ENCODE measurements around the gene CNIH3.

The CNIH3 gene

GRCh38 chr1:224784265-224785039 is 168.3 kb downstream of the CNIH3 start:
- Histone ChIP-seq H3K9me3 (no peaks in the 10 kb centered on the region), H3K36me3 (no peaks in the 10 kb centered on the region), H3K27ac (no peak overlapping the region), H3K4me3 (no peak overlapping the region), H3K4me1 (no peaks in the 10 kb centered on the region), H3K27me3 (no peaks in the 10 kb centered on the region)
- DNase-seq = no peak
- intact Hi-C loops (cut with DNase I; ENCODE audit: low total_unique reads) = no loop called here
- no peak for TF ChIP-seq CTCF (IDR thresholded peaks at IDR 0.05)

- no peak for TF ChIP-seq CTCF (IDR thresholded peaks at IDR 0.05)
- Histone ChIP-seq H3K27ac (no peak overlapping the region), H3K9me3 (no peaks in the 10 kb centered on the region)
Observed at GRCh38 chr1:224785040-224785328, 168.9 kb downstream of the CNIH3 start.

GRCh38 chr1:224785622-224786021 is 169.5 kb downstream of the CNIH3 start:
- Histone ChIP-seq H3K4me1 (no peaks in the 10 kb centered on the region), H3K9me3 (no peaks in the 10 kb centered on the region), H3K27ac (no peak overlapping the region), H3K27me3 (no peaks in the 10 kb centered on the region), H3K4me3 (no peak overlapping the region), H3K36me3 (no peaks in the 10 kb centered on the region)
- no peak for DNase-seq
- TF ChIP-seq CTCF (IDR thresholded peaks at IDR 0.05) = no peak
- intact Hi-C loops (cut with DNase I; ENCODE audit: low total_unique reads) = no loop called here

More at GRCh38 chr1:224785040-224785328, 168.9 kb downstream of the CNIH3 start:
- intact Hi-C loops (cut with DNase I; ENCODE audit: low total_unique reads) = no loop called here
- Histone ChIP-seq H3K4me1 (no peaks in the 10 kb centered on the region), H3K36me3 (no peaks in the 10 kb centered on the region), H3K4me3 (no peak overlapping the region), H3K27me3 (no peaks in the 10 kb centered on the region)
- DNase-seq = no peak

- intact Hi-C loops (cut with DNase I; ENCODE audit: low total_unique reads) = no loop called here
- no peak for TF ChIP-seq CTCF (IDR thresholded peaks at IDR 0.05)
Observed at GRCh38 chr1:224786533-224787250, 170.6 kb downstream of the CNIH3 start.

GRCh38 chr1:224789311-224789710 is 173.2 kb downstream of the CNIH3 start:
- Histone ChIP-seq H3K9me3 (no peaks in the 10 kb centered on the region), H3K27ac (no peak overlapping the region), H3K4me3 (no peak overlapping the region), H3K4me1 (no peaks in the 10 kb centered on the region), H3K36me3 (no peaks in the 10 kb centered on the region), H3K27me3 (no peaks in the 10 kb centered on the region)
- DNase-seq = no peak
- intact Hi-C loops (cut with DNase I; ENCODE audit: low total_unique reads) = no loop called here
- TF ChIP-seq CTCF (IDR thresholded peaks at IDR 0.05) = no peak

More at GRCh38 chr1:224786533-224787250, 170.6 kb downstream of the CNIH3 start:
- no peak for DNase-seq
- H3K9me3 ChIP-seq = no peaks in the 10 kb centered on the region
- no peaks in the 10 kb centered on the region for H3K4me1 ChIP-seq
- no peak overlapping the region for H3K4me3 ChIP-seq
- H3K27me3 ChIP-seq = no peaks in the 10 kb centered on the region
- no peak overlapping the region for H3K27ac ChIP-seq
- H3K36me3 ChIP-seq = no peaks in the 10 kb centered on the region
